ENCODE results near the gene MIB1. TPM values are rescaled to one million over a fixed set of nuclear protein-coding genes. Genes with fewer than 3 reads are reported as not detected.

Gene MIB1
- polyA plus RNA-seq (2012; rRNA removed): 5.0 and 6.5 TPM in 2 replicates
- polyA plus RNA-seq (2012; cell fraction: cytosol; rRNA removed): 8.2 and 8.4 TPM in 2 replicates
- polyA plus RNA-seq (2012; cell fraction: nucleus; rRNA removed): 3.6 and 9.1 TPM in 2 replicates

- Histone ChIP-seq H3K9me3 (no peaks in the 10 kb centered on the region), H3K27me3 (ENCODE audit: insufficient read depth) (no peaks in the 10 kb centered on the region), H3K27ac (ENCODE audit: low read depth in 2 of 2, low read length in 1 of 2) (peak within 1 kb of the TSS; percentile 98), H3K9me2 (no peaks in the 10 kb centered on the region), H3K36me3 (replicated peaks in 1 of 2; ENCODE audit: control insufficient read depth in 1 of 2, insufficient read depth in 2 of 2, low read length in 1 of 2) (peaks cover 0 to 4% of the 10 kb centered on the region in 2 experiments), H3K4me2 (peak within 1 kb of the TSS; percentile 95), H2AFZ (ENCODE audit: low read depth) (peak within 1 kb of the TSS; percentile 88), H3K9ac (peak within 1 kb of the TSS; percentile 98), H3F3A (replicated peaks; ENCODE audit: insufficient read depth) (no peaks in the 10 kb centered on the region), H3K4me1 (ENCODE audit: control insufficient read depth in 1 of 2, insufficient read depth in 2 of 2, low read depth in 1 of 2, low read length in 1 of 2) (peaks cover 0 to 2% of the 10 kb centered on the region in 2 experiments; a peak in 2 of 4 replicates), H3K4me3 (ENCODE audit: low read depth in 2 of 2, low read length in 1 of 2) (peak within 1 kb of the TSS; percentile 89 to 95), H3K79me2 (ENCODE audit: insufficient read depth) (peaks cover 42% of the 10 kb centered on the region), H4K20me1 (ENCODE audit: insufficient read depth) (peaks cover 32% of the 10 kb centered on the region)
- ChIA-PET CTCF (interaction anchor here (0.7 to 2.6 kb wide), 5 partner anchors 36 to 140 kb away, joined by 3 to 10 read pairs (median 3); partner anchors contain the start of genes ABHD3 and ESCO1), POLR2A (interaction anchor here (0.6 to 3.2 kb wide), 5 partner anchors 36 to 140 kb away, joined by 3 to 17 read pairs (median 6); partner anchors contain the start of genes ABHD3, ESCO1 and SNRPD1)
- peak; percentile 96 for DNase-seq
- under 1% methylated on average over 17 of the region's 76 CpGs for WGBS (ENCODE audit: low lambda C conversion rate)
- TF ChIP-seq ELF1 (IDR thresholded peaks at IDR 0.05): no peak
- no peak for TF ChIP-seq IRF3 (IDR thresholded peaks at IDR 0.05; ENCODE audit: low read depth, low read length)
- no peak for TF ChIP-seq SIN3A (IDR thresholded peaks at IDR 0.05; ENCODE audit: borderline replicate concordance, low read depth, low read length)
- TF ChIP-seq GABPA (IDR thresholded peaks at IDR 0.05; ENCODE audit: low read depth): no peak
- no peak for TF ChIP-seq CHD2 (IDR thresholded peaks at IDR 0.05; ENCODE audit: low read length, partially characterized antibody)
- no peak for TF ChIP-seq REST (IDR thresholded peaks at IDR 0.05; ENCODE audit: low read depth, low read length)
- TF ChIP-seq PBX3 (IDR thresholded peaks at IDR 0.05): no peak
- TF ChIP-seq ZBTB33 (IDR thresholded peaks at IDR 0.05; ENCODE audit: borderline replicate concordance, low read depth): no peak
- no peak for TF ChIP-seq CTCF (IDR thresholded peaks at IDR 0.05)
- no peak for TF ChIP-seq TEAD4 (IDR thresholded peaks at IDR 0.05; ENCODE audit: borderline replicate concordance, insufficient read depth)
- no peak for TF ChIP-seq FOXJ3 (CRISPR knock-in tag; IDR thresholded peaks at IDR 0.05)
- no peak for TF ChIP-seq SMC3 (IDR thresholded peaks at IDR 0.05; ENCODE audit: low read depth, low read length)
- peak; percentile 19; the same call in 1 of the 2 replicates for TF ChIP-seq MAX (IDR thresholded peaks at IDR 0.05; ENCODE audit: low read depth)
- no peak for TF ChIP-seq JUND (IDR thresholded peaks at IDR 0.05)
- no peak for TF ChIP-seq RFX5 (IDR thresholded peaks at IDR 0.05; ENCODE audit: low read length)
- no peak for TF ChIP-seq RCOR1 (IDR thresholded peaks at IDR 0.05; ENCODE audit: low read length)
- TF ChIP-seq TCF12 (IDR thresholded peaks at IDR 0.05): no peak
- TF ChIP-seq EP300 (IDR thresholded peaks at IDR 0.05; ENCODE audit: borderline replicate concordance in 1 of 2, low read depth in 1 of 2, low read length in 1 of 2): no peak
- no peak for TF ChIP-seq RAD21 (IDR thresholded peaks at IDR 0.05; ENCODE audit: low read length)
- no peak for TF ChIP-seq FOSL2 (IDR thresholded peaks at IDR 0.05; ENCODE audit: borderline replicate concordance, low read depth)
- TF ChIP-seq YY1 (IDR thresholded peaks at IDR 0.05; ENCODE audit: low read depth): 0 out of 2 replicates have a peak, but pooled peaks have one; percentile 37
- TF ChIP-seq EZH2phosphoT487 (IDR thresholded peaks at IDR 0.05; ENCODE audit: borderline replicate concordance, low read depth): no peak
- TF ChIP-seq FOXM1 (IDR thresholded peaks at IDR 0.05; ENCODE audit: low read depth): no peak
Observed at GRCh38 chr18:21740538-21741311, at the start of gene MIB1. Gene MIB1, plus strand, starts transcription at chr18:21740792. Its CDS starts 792 bp downstream, at chr18:21741584.
